Adrenal gland (tissue), 12 donors: ENCODE data around the gene PREB. TPM values are rescaled to one million over a fixed set of nuclear protein-coding genes. Genes with fewer than 3 reads are reported as not detected.
A peak's percentile ranks its signal among the peaks of the same experiment; 100 is the strongest.

Source experiments
- DNase-seq, 7 donors: peaks; one replicate each; pipeline ENCODE4 v3.0.0-alpha.2; 2019 to 2020
- H3K27ac ChIP-seq, 5 donors: fragments of 200-600 bp; sonication (generic) in 4 of 5; 1 replicate in 3 of 5; 2 replicates in 2 of 5; pipeline versions ENCODE4 v1.5.1 to v1.8.0; 2016 to 2020; ENCODE audit warnings: mild to moderate bottlenecking in 1 of 5
- H3K27me3 ChIP-seq: fragments of 200-600 bp; 2 replicates; pipeline ENCODE4 v1.8.0; 2021
- H3K36me3 ChIP-seq, 2 donors: fragments of 200-600 bp; replicated peaks in 1 of 2; 1 replicate in 1 of 2; 2 replicates in 1 of 2; pipeline versions ENCODE4 v1.5.1 to v1.8.0; 2018 to 2022
- H3K4me1 ChIP-seq, 2 donors: fragments of 200-600 bp; replicated peaks in 1 of 2; 1 replicate in 1 of 2; 2 replicates in 1 of 2; pipeline versions ENCODE4 v1.5.1 to v1.8.0; 2018 to 2021
- H3K4me3 ChIP-seq, 4 donors: fragments of 200-600 bp; sonication (generic) in 3 of 4; one replicate each; pipeline ENCODE4 v1.5.1; 2016 to 2018
- H3K9me3 ChIP-seq, 3 donors: fragments of 200-600 bp; sonication (generic) in 1 of 3; replicated peaks in 1 of 3; 1 replicate in 2 of 3; 2 replicates in 1 of 3; pipeline versions ENCODE4 v1.5.1 to v1.8.0; 2016 to 2021
- POLR2A ChIP-seq, 2 donors: fragments of 450-650 bp; IDR thresholded peaks; one replicate each; pipeline ENCODE4 v1.6.1; 2017; ENCODE audit warnings: antibody characterized with exemption in 2 of 2, mild to moderate bottlenecking in 2 of 2, moderate library complexity in 1 of 2
- WGBS, 4 donors: extraction: QIAGEN DNeasy Blood & Tissue Kit in 2 of 4; methylation state at CpG; one replicate each; pipeline versions ENCODE4 v1.1.5 to v1.1.7; 2013 to 2017; 5-methylcytosine and 5-hydroxymethylcytosine counted together
- intact Hi-C, 2 donors: fragments of 100-400 bp; cut with DNase I; formaldehyde crosslinking; loops; one replicate each; pipeline versions ENCODE4 v1.14.1 to v1.15.0; 2022 to 2023
- polyA plus RNA-seq, 3 donors: library from polyadenylated mRNA; stranded (reverse); fragments of 200-250 nt in 2 of 3; fragments of 350-450 nt in 1 of 3; fragmentation: Illumina TruSeq in 1 of 3; extraction: RNeasy Lipid Tissue Mini Kit (QIAGEN cat#74804) in 1 of 3; gene quantifications; one replicate each; pipeline ENCODE4 v1.2.3, GENCODE V29; 2013 to 2014
- total RNA-seq, 9 donors: library from RNA; depleted of rRNA in 4 of 9; stranded (reverse); fragments of >200 nt in 4 of 9; fragments of 120-200 nt in 1 of 9; fragmentation: NEBNext Ultra II Directional in 1 of 9; extraction: Animal tissue kit (Norgen Biotek cat#: 25700) in 1 of 9; gene quantifications; one replicate each; pipeline versions ENCODE4 v1.1.0 to v1.2.4, GENCODE V29; 2013 to 2023
- TF ChIP-seq, protein P1 (sequence below), 6 experiments: fragments of 450-650 bp in 4 of 6; fragments of 200-600 bp in 2 of 6; sonication (generic) in 1 of 6; IDR thresholded peaks; 1 replicate in 5 of 6; 2 replicates in 1 of 6; pipeline versions ENCODE4 v1.5.1 to v1.8.0; 2016 to 2021; ENCODE audit warnings: antibody characterized with exemption in 6 of 6, mild to moderate bottlenecking in 2 of 6, moderate library complexity in 1 of 6
- donor health status: healthy with polysubstance abuse.
- donor health status: Bipolar disorder and iron deficiency.
- donor health status: DM: yes; HTN: yes; CAD: no.
- donor health status: DM: no; HTN: no; CAD: no.
- donor health status: DM: no; HTN: no; CAD: no.
- donor health status: DM: yes; HTN: yes; CAD: no.

Gene PREB
- total and polyA plus RNA-seq, 12 donors, result 44.1 to 91.5 (median 66.2) TPM

DNA sequence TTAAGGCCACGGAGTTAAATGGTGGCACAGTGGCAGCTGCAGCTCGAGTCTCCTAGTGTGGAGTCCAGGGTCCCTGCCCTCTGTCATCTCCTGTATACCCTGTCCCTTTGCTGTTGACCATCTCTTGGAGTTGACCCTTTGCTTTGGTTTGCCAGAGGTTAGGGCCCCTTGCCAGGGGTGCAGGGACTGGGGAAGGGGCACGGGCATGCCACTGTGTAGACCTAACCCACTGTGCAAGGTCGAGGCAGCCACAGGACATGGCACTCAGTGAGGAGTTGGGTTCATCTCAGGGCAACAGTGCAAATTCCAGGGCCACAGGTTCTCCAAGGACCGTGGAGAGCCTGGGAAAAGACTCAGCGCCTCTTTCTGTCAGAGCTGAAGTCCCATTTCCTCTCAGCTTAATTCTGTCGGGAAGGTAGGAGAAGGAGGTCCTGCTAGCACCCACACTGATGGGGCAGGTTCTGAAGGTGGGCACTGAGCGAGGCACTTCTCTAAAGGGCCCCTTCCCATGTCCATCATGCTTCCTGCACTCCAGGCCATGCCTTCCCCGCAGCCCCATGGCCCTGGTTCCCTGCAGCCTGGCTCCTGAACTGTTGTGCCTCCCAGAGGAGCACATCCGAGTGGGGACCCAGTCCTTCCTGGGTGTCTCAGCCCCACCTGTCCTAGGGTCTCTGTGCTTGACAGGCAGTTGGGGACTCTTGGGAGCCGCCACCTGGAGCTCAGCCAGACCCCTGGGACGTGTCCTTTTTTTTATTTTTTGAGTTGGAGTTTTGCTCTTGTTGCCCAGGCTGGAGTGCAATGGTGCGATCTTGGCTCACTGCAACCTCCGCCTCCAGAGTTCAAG lies 45.1 kb downstream of the PREB start:
- Histone ChIP-seq H3K9me3 (no peaks in the 10 kb centered on the region), H3K4me1 (peaks cover 11 to 32% of the 10 kb centered on the region in 2 donors), H3K36me3 (no peaks in the 10 kb centered on the region), H3K27ac (no peak overlapping the region), H3K27me3 (no peaks in the 10 kb centered on the region), H3K4me3 (no peak overlapping the region)
- TF ChIP-seq, protein P1, sequence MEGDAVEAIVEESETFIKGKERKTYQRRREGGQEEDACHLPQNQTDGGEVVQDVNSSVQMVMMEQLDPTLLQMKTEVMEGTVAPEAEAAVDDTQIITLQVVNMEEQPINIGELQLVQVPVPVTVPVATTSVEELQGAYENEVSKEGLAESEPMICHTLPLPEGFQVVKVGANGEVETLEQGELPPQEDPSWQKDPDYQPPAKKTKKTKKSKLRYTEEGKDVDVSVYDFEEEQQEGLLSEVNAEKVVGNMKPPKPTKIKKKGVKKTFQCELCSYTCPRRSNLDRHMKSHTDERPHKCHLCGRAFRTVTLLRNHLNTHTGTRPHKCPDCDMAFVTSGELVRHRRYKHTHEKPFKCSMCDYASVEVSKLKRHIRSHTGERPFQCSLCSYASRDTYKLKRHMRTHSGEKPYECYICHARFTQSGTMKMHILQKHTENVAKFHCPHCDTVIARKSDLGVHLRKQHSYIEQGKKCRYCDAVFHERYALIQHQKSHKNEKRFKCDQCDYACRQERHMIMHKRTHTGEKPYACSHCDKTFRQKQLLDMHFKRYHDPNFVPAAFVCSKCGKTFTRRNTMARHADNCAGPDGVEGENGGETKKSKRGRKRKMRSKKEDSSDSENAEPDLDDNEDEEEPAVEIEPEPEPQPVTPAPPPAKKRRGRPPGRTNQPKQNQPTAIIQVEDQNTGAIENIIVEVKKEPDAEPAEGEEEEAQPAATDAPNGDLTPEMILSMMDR (IDR thresholded peaks at IDR 0.05), result no peak
- TF ChIP-seq POLR2A (IDR thresholded peaks at IDR 0.05), result no peak
- intact Hi-C loops, result loop anchor here (10.0 kb wide), 2 partner anchors 55 to 125 kb away; partner anchors contain the start of gene TMEM214 (in 1 of the 2)
- peak in 1 of 7 donors; percentile 26 for DNase-seq
- WGBS, 4 donors, result 88 to 93% (median 91%) methylated on average over 7 to 14 of the region's 14 CpGs

DNA sequence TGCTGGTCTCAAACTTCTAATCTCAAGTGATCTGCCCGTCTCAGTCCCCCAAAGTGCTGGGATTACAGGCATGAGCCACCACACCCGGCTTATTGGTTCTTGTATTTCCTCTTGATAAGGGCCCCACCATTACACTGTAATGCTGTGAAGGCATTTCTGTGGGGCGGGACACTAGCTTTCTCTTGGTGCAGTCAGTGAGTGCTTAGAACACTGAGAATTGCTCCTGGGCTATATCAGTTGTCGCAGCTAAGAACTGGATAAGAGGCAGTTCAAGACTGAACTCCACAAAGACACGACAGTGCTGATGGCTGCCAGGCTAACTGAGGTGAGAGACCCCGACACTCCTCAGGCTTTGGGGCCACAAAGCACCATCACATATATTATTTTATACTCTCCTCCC lies 45.8 kb downstream of the PREB start:
- WGBS, 4 donors, result 92 to 97% (median 96%) methylated on average over 6 of the region's 6 CpGs
- H3K27ac ChIP-seq, result no peak overlapping the region
- DNase-seq, result no peak
- TF ChIP-seq, protein P1 (IDR thresholded peaks at IDR 0.05), result no peak
- no peak for TF ChIP-seq POLR2A (IDR thresholded peaks at IDR 0.05)
- intact Hi-C loops, result loop anchor here (10.0 kb wide), 2 partner anchors 54 to 124 kb away; partner anchors contain the start of gene TMEM214 (in 1 of the 2)
- H3K4me1 ChIP-seq, result peaks cover 11 to 32% of the 10 kb centered on the region in 2 donors
- no peaks in the 10 kb centered on the region for H3K36me3 ChIP-seq
- no peak overlapping the region for H3K4me3 ChIP-seq
- H3K9me3 ChIP-seq, result no peaks in the 10 kb centered on the region
- H3K27me3 ChIP-seq, result no peaks in the 10 kb centered on the region

DNA sequence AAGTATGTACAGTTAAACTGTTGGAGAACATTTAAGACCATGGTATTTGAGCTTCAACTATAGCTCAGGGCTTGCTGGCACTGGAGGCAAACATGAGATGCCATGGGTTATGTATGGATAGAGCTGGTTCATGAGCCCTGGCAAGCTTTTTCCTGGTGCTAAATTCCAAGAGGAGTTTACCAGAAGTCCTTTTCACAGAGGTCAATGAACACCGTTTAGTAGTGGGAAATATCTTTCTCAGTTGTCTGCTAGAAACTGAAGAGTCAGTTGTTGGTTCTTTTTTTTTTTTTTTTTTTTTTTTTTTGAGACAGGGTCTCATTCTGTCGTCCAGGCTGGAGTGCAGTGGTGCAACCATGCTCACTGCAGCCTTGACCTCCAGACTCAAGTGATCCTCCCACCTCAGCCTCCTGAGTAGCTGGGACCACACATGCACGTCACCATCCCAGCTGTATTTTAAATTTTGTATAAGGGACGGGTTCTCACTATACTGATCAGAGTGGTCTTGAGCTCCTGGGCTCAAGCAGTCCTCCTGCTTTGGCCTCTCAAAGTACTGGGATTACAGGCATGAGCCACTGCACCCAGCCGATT lies 46.5 kb downstream of the PREB start:
- TF ChIP-seq, protein P1 (IDR thresholded peaks at IDR 0.05), result no peak
- TF ChIP-seq POLR2A (IDR thresholded peaks at IDR 0.05), result no peak
- Histone ChIP-seq H3K36me3 (no peaks in the 10 kb centered on the region), H3K4me1 (peaks cover 11 to 28% of the 10 kb centered on the region in 2 donors), H3K27me3 (no peaks in the 10 kb centered on the region), H3K4me3 (no peak overlapping the region), H3K9me3 (no peaks in the 10 kb centered on the region), H3K27ac (no peak overlapping the region)
- intact Hi-C loops, result loop anchor here (10.0 kb wide), 2 partner anchors 53 to 123 kb away; partner anchors contain the start of gene TMEM214 (in 1 of the 2)
- WGBS, 4 donors, result 76 to 86% (median 81%) methylated on average over 4 to 5 of the region's 5 CpGs
- no peak for DNase-seq
